Activated T-cell treated with anti-CD3 and anti-CD28 coated beads for 24 hours (primary cell): ENCODE measurements around the gene RAC2.
A peak's percentile ranks its signal among the peaks of the same experiment; 100 is the strongest.

ENCODE experiments used
- DNase-seq: peaks from one replicate; pipeline ENCODE4 v3.0.0-alpha.2; 2020; ENCODE audit warnings: low read depth

RAC2 gene

DNA sequence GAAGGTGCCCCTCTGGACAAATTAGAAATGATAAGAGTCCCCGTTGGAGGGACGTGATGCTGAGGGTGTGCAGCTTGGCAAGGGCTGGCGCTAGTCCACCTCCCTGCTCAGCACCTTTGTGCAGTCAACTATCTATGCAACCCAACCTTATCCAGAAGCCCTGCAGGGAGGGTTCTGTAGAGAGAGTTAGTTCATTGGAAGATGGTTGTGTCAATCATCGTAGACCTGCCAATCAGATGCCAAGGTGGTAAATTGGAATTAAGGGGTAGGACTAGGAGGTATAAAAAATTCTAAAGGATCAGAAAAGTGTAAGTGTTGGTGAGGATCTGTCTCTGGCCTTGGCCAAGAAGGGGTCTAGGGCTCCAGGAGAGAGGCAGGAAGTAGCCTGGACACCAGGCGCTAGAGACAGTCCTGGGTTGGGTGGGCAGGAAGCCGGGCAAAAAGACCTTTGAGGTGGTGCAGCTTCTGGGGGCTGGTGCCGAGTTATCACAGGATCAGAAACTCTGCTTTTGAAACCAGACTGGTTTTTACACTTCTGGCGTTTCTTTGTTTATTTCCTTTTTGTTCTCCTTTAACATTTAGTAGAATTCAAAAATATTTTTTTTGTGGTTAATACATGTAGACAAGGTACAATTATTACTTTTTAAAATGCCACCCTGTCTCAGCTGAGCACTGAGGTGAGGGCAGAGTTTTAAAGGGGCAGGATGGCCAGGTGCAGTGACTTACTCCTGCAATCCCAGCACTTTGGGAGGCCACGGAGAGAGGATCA, 57.7 kb downstream of the RAC2 start:
- peak; percentile 38 for DNase-seq

DNA sequence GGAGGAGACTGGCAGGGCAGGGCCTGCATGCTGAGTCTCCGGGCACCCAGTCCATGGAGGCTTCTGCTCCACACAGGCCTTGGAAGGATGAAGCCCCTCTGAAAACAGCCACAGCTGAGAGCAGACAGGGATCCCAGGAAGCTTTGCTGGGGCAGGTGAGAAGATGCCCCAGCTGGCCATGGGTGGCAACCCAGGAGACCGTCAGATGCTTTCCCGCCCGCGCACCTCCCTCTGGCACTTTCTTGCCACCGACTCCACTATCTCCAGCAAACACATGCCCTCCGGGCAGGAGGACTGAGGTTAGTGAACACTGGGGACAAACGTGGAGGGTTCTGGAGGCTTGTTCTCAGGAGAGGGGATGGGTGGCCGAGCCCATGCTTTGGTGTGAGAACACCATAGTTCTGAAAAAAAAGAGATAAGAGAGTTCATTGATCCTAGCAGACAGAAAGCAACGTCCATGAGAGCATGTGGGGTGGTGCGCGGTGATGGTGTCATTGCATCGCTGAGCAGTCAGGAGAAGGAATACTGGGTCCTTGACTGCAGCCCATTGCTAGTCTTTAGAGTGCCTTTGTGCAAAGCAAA, 58.3 kb downstream of the RAC2 start:
- no peak for DNase-seq

DNA sequence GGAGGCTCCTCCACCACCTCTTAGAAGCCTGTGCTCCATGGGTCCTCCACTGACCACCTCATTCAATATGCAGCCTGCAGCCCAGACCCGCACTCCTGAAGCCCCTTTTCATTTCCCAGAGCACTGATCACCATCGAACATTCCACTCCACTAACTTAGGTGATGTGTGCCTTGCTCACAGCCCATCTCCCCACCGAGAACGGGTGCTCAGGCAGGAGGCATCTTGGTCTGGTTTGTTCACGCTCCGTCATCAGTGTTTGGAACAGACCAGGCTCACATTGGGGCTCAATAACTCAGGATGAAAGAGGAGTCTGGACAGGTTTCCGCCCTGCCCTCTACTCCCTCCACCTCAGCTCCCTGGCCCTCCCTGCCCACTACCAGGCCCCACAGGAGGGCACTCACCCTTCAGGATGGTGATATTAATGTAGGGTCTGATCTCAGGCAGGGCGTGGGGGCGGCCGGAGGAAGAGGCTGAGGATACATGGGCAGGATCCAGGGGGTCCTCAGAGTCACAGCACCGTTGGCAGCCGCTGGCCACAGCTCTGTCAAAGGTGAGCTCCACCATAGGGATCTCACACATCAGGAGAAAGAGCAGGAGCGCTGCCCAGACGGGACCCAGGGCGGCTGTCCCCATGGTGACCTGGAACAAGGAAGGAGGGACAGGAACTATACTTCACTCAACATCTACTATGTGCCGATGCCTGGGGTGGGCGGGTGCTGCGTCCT, 59.1 kb downstream of the RAC2 start:
- no peak for DNase-seq

DNA sequence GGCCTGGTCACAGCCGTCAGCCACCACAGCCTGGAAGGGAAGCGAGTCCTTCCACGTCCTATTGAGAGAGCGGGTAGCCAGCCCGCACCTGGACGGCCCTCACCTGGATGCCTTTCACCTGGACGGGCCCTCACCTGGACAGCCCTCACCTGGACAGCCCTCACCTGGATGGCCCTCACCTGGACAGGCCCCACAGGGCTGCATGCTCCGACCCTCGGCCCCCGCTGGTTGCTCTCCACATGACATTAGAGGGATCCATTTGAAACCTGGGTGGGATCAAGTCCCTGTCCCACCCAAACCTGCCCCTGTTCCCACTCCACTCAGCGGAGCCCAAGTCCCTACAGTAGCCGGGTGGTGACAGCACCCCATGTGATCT, 59.7 kb downstream of the RAC2 start:
- no peak for DNase-seq

DNA sequence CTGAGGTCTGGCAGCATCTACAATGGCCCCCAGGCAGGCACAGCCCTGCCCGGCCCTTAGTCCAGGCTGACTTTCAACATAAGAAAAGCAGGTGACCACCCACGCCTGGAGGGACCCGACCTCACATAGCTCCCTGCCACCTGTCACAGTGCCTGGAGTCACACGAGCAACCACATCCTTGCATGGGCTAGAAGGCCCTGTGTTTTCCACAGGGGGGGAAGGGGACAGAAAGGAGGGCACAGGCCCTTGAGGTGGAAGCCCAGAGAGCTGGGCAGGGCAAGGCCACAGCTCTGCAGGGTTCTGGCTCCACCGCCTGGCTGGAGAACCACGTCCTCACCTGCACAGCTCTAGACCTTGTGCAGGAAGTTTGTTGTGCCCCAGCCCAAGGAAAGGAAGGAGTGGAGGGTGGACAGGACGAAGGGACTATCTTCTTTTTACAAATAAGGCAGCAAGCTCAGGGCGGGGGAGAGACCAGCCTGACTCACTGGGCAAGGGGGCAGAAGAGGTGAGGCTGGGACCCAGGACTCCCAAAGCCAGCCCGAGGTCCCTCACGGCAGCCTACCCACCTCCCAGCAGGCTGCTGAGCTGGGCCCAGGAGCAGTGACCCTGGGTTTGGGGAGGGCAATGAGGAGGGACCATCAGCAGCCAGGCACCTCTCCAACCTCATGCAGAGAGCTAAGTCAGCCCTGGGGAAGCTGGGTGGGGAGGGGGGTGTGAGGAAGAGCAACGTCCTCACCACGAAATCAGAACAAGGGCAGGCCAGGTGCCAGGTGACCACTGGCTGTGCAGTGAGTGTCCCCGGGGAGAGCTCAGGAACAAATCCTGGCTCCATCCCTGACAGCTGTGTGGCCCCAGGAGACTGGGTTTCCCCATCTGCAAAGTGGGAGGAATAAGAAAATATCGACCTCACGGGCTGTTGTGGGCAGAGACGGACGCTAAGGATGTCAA, 60.4 kb downstream of the RAC2 start:
- DNase-seq: no peak

DNA sequence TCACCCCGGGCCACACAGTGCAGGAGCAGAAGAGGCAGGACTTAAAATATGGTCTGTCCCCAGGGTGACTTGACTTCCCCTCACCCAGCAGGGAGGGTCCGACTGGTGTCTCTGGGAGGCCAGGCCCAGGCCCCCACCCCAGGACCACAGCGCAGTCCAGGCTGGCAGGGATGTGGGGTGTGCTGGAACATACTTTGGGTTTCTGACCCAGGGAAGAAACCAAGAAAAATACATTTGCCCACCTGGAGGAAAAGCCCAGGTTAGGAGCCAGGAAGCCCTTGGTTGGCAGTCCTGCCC, 61.2 kb downstream of the RAC2 start:
- DNase-seq: no peak

DNA sequence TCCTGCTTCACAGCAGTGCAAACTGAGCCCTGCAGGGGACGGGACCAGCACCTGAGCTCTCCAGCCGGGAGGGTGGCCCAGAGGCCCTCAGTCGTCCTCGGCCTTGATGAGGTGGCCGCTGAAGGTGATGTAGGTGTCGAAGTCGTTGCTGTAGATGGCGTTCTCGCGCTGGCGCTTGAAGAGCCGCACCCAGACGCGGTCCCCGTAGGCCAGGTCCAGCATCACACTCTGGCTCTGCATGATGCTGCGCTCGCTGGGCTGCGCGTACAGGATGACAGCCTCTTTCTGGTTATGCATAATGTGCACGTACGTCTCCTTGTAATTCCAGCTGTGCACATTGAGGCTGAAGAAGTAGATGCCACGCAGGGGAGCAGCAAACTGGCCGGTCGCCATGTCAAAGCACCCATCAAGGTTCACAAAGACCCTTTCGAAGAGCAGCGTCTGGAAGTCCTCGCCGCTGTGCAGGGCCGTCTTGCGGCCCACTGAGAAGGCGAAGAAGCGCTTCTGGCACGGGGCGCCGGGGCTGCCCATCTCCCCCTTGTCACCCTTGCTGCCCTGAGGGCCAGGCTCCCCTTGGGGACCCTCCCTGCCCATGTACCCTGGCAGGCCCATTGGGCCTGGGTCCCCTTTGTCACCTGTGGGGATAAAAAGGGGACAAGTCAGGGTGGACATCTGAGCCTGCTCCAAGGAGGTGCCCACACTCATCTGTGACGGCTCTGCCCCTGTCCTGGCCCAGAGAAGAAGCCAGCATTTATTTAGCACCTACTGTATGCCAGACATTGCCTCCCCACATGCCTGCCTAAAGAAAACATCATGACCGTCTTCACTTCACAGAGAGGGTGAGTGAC, 61.7 kb downstream of the RAC2 start:
- no peak for DNase-seq

DNA sequence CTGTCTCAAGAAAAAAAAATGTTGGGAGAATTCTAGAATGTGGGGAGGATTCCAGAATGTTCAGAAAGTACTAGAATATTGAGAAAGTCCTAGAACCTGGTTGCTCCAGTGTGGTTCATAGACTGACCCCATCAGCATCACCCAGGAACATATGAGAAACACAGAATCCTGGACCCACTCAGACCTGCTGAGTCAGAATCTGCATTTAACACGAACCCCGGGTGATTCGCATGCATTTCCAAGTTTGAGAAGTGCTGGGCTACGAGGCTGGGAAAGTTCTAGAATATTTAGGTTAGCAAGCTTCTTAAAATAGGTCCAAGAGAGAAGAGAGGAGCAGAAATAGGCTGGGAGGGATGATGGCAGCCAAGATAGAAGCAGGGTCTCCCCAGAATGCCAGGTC, 62.4 kb downstream of the RAC2 start:
- no peak for DNase-seq

DNA sequence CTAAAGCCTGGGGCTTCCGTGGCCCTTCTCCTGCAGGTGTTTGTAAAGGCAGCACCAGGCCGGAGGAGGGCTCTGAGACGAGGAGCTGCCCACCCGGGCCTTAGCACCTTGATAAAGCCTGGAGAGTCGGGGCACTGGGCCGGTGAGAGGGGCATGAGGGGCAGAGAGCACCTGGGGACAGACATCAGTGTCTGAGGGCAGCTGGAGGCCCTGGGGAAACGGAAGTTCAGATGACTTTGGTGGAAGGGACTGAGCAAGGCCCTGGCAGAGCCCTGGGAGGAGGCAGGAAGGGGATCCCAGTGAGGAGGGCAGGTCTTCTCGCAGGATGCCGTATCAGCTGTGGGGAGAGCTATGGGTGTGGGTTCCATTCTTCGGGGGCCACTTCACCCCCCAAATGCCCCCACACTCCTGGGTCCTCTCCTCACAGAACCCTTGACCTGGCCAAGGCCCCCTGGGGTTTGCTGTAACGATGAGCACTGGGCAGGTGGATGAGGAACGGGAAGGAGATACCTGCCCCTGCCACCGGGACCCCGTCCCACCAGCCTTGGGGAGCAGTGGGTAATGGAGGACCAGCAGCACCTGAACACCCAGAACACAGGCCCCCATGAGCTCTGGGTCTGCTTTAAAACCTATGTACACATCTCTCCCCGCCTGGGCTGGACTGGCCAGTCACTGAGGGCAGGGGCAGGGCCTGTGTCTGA, 63.4 kb downstream of the RAC2 start:
- no peak for DNase-seq

DNA sequence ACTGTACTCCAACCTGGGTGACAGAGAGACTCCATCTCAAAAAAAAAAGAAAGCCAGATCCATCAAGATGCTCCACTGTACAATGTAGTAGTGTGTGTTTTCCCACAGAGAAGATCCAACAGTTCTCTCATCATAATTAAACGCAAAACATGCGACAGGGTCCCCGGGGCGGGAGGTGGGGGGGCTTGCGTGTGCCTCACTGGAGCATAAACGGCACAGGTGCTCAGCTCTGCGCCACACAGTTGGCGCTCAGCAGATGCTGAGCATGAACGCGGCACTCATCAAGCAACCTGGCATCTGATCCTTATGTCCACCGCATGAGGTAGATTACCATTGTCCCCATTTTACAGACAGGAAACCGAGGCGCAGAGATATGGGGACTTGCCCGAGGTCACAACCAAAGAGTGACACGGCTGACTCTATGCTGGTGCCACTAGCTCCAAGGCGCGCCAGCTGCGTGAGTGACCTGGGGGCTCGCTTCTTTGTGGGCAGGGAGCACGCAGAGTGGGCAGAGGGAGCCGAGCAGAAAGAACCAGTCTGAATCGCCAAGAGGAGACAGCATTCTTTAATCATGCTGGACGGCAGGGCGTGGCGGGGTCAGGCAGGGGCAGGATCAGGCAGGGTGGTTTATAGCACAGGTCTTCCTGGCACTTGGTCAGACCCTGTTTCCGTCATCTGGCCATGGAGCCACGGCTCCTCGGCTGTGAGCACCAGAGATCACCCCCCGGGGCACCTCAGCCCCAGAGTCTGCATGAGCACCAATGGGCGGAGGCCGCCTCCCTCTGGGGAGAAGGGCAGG, 64.2 kb downstream of the RAC2 start:
- DNase-seq: no peak

DNA sequence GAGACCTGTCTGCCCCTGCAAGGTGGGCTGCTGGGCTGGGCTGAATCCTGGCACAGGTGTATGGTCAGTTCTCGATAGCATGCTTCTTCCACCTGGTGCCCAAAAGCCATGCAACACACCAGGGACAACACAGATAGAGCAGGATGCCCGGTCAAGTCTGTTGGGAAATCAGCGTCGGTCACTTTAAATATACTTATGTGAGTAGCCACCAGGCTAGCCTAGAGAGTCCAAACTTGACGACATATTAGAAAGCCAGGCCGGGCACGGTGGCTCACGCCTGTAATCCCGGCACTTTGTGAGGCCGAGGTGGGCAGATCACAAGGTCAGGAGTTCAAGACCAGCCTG, 65.0 kb downstream of the RAC2 start:
- no peak for DNase-seq

DNA sequence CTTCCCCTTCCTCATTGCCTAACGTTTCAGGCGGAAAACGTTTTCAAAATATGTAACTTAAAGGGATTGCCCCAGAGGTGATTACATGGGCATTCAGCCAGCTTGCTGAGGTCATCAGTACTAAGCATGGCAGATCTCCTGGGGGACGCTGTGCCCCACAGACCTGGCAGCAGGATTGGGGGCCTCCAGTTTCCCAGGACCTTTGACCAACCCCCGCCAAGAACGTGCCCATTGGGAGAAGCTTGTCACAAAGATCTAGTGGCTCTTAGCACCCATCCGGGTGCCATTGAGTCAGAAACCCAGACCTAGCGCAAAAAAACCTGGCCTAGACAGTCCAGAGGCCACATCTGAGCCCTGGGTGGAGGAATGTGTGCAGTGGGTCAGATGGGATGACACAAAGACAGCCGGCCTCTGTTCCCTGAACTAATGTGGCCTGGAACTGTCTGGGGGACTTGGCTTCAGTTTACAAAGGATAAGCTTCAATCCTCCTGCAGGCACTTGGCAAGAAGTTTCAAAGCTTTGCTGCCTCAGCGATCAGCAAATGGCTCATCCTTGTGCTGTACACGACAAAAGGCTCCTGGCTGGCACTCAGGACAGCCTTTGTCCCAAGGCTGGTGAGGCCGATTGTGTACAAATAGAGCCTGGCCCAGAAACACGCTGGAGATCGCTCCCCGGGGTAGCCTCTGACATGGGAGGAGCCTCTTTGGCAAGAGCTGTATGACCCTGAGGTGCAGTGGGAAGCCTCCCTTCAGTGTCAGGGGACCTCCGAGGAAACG, 65.5 kb downstream of the RAC2 start:
- no peak for DNase-seq

DNA sequence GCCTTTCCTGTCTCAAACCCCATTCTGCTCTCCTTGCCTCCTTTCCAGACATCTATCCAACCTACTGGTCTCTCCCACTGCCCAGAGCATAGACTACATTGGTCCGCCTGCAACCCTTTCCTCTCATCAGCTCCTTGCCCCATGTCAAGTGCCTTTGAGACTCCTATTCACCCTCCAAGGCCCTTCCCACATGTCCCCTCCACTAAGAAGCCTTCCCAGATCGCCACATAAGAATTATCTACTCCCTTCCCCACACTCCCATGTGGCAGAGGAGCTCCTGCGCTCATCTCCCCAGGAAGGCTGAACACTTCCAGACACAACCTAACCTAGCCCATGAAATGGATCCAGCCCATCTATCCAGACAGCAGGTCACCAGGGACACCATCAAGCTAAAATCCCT, 66.3 kb downstream of the RAC2 start:
- no peak for DNase-seq

DNA sequence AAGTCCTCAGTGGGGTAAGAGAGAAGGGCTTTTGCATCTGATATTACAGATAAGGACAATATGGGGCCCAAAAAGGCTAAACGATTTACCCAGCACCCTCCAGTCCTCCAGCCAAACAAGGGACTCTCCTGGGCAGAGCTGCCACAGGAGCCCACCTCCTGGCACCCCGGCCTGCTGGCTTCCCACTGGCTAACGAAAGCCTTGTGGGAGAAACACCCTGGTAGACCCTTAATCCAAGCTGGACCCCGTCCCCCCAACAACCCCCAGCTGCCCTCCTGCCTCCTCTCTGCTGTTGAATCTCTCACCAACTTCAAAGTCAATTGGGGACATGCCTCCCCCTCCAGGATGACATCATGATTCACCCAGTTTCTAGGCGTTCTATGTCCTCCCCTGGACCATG, 66.8 kb downstream of the RAC2 start:
- DNase-seq: no peak

DNA sequence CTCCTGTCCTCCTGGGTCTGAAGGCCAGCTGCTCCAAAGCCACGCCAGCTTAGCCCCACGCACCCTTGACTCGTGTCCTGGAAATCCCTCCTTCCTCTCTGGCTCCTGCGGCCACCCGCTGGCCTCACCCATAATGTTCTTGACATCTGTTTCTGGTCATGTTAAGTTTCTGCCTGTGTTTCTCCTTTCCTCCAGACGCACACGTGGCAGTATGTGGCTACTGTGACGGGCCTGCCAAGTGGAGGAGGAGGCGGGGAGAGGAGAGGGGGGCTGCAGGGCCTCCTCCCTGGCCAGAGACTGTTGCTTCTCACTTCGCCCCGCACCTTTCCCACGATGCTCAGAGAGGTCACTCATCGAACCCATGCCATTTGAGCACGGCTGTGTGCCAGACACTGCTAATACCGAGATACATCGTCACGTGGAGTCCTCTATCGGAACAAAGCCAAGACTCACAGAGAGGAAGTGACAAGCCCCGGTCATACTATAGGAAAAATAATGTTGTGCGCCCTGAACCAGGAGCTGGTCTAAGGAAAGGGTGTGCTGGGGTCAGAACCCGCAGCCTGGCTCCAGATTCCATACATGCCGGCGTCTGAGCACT, 67.5 kb downstream of the RAC2 start:
- no peak for DNase-seq

DNA sequence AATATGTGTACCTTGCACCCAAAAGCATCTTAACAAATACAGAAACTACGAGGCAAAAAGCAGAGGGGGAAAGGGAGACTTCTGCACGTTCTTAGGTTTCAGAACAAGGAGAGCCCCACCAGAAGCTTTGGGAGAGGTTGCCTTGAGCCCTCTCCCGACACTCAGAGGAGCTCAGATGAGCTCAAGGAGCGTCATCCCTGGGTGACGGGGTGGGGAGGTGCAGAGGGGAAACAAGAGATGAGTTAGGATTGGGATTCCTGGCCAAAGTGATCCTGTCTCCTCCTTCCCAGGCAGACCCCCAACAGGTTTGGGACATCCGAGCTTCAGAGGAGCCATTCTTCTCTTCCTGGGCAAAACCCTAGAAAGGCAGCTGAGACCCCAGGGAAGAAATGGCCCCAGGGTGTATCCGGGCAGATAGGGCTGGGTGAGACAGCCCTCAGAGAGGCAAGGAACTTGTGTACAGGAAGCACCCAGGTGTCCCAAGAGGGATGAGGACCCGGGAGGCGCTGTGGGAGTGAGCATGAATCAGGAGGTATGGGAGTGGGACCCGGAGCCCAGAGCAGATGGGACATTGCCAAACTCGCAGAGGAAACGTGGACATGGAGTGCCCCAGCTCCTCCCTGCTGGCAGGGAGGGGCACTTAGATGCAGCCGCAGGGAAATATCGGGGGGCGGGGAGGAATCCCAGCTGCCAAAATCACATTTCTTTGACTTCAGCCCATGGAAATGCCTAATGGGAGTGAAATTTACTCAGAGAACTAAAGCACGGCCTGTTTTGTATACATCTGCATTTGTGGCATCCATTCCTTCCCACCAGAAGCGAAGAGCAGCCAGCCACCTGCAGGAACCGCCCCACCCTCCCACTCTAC, 68.4 kb downstream of the RAC2 start:
- DNase-seq: no peak
